ENCODE data around the gene MCTP2. TPM values are rescaled to one million over a fixed set of nuclear protein-coding genes. Genes with fewer than 3 reads are reported as not detected.

MCTP2 gene
- total RNA-seq, 2 donors from 2014 or later = 25.4 to 46.3 TPM

GRCh38 chr15:94234300-94234699, 2.9 kb downstream of the MCTP2 start:
- DNase-seq (ENCODE audit: low spot score) = no peak
- H3K27me3 ChIP-seq (replicated peaks; ENCODE audit: insufficient read depth) = no peaks in the 10 kb centered on the region
- intact Hi-C loops (cut with DNase I) = no loop called here
- no peaks in the 10 kb centered on the region for H3K9me3 ChIP-seq
- no peaks in the 10 kb centered on the region for H3K36me3 ChIP-seq
- H3K27ac ChIP-seq = peak overlapping the region; percentile 14 to 15
- TF ChIP-seq POLR2AphosphoS5 (IDR thresholded peaks at IDR 0.05) (no peak), POLR2A (IDR thresholded peaks at IDR 0.05) (no peak)
- no peak overlapping the region for H3K4me3 ChIP-seq
- 40% methylated on average over 3 of the region's 3 CpGs for WGBS
- no peaks in the 10 kb centered on the region for H3K4me1 ChIP-seq (replicated peaks)

- Histone ChIP-seq H3K27me3 (replicated peaks; ENCODE audit: insufficient read depth) (no peaks in the 10 kb centered on the region), H3K4me3 (no peak overlapping the region), H3K36me3 (no peaks in the 10 kb centered on the region), H3K4me1 (replicated peaks) (no peaks in the 10 kb centered on the region), H3K27ac (no peak overlapping the region), H3K9me3 (no peaks in the 10 kb centered on the region)
- TF ChIP-seq POLR2A (IDR thresholded peaks at IDR 0.05) (no peak), POLR2AphosphoS5 (IDR thresholded peaks at IDR 0.05) (no peak), CTCF (IDR thresholded peaks at IDR 0.05) (no peak)
- 96% methylated on average over 14 of the region's 14 CpGs for WGBS
- intact Hi-C loops (cut with DNase I) = no loop called here
- DNase-seq (ENCODE audit: low spot score) = no peak
Measured at GRCh38 chr15:94235041-94235440, 3.7 kb downstream of the MCTP2 start.

- no peaks in the 10 kb centered on the region for H3K27me3 ChIP-seq (replicated peaks; ENCODE audit: insufficient read depth)
- H3K4me3 ChIP-seq = no peak overlapping the region
- no peaks in the 10 kb centered on the region for H3K4me1 ChIP-seq (replicated peaks)
- intact Hi-C loops (cut with DNase I) = no loop called here
- 74% methylated on average over 6 of the region's 6 CpGs for WGBS
- no peaks in the 10 kb centered on the region for H3K36me3 ChIP-seq
- no peak for DNase-seq (ENCODE audit: low spot score)
- no peak overlapping the region for H3K27ac ChIP-seq
- TF ChIP-seq POLR2A (IDR thresholded peaks at IDR 0.05) (no peak), POLR2AphosphoS5 (IDR thresholded peaks at IDR 0.05) (no peak), CTCF (IDR thresholded peaks at IDR 0.05) (no peak)
- no peaks in the 10 kb centered on the region for H3K9me3 ChIP-seq
Measured at GRCh38 chr15:94235646-94236045, 4.3 kb downstream of the MCTP2 start.

GRCh38 chr15:94236608-94237007, 5.2 kb downstream of the MCTP2 start:
- Histone ChIP-seq H3K4me1 (replicated peaks) (no peaks in the 10 kb centered on the region), H3K36me3 (no peaks in the 10 kb centered on the region), H3K4me3 (no peak overlapping the region), H3K27ac (no peak overlapping the region), H3K9me3 (no peaks in the 10 kb centered on the region), H3K27me3 (replicated peaks; ENCODE audit: insufficient read depth) (no peaks in the 10 kb centered on the region)
- no peak for DNase-seq (ENCODE audit: low spot score)
- TF ChIP-seq CTCF (IDR thresholded peaks at IDR 0.05) (no peak), POLR2A (IDR thresholded peaks at IDR 0.05) (no peak), POLR2AphosphoS5 (IDR thresholded peaks at IDR 0.05) (no peak)
- 79% methylated on average over 4 of the region's 4 CpGs for WGBS
- intact Hi-C loops (cut with DNase I) = no loop called here

GRCh38 chr15:94237903-94238302, 6.5 kb downstream of the MCTP2 start:
- no peaks in the 10 kb centered on the region for H3K9me3 ChIP-seq
- H3K27ac ChIP-seq = no peak overlapping the region
- H3K27me3 ChIP-seq (replicated peaks; ENCODE audit: insufficient read depth) = no peaks in the 10 kb centered on the region
- no peaks in the 10 kb centered on the region for H3K4me1 ChIP-seq (replicated peaks)
- intact Hi-C loops (cut with DNase I) = no loop called here
- DNase-seq (ENCODE audit: low spot score) = no peak
- 58% methylated on average over 8 of the region's 8 CpGs for WGBS
- H3K4me3 ChIP-seq = no peak overlapping the region
- TF ChIP-seq POLR2A (IDR thresholded peaks at IDR 0.05) (no peak), POLR2AphosphoS5 (IDR thresholded peaks at IDR 0.05) (no peak), CTCF (IDR thresholded peaks at IDR 0.05) (no peak)
- H3K36me3 ChIP-seq = no peaks in the 10 kb centered on the region
